Spleen (tissue), 13 donors: ENCODE data around the gene ANKRD52. TPM values are rescaled to one million over a fixed set of nuclear protein-coding genes. Genes with fewer than 3 reads are reported as not detected.

ENCODE experiments used
- DNase-seq: peaks from one replicate; pipeline ENCODE4 v3.0.0-alpha.2; 2020
- H3K27ac ChIP-seq, 8 donors: fragments of 200-600 bp; sonication (generic) in 7 of 8; 1 replicate in 4 of 8; 2 replicates in 4 of 8; pipeline versions ENCODE4 v1.5.0 to v1.8.0; 2016 to 2021; ENCODE audit warnings: inconsistent platforms in 4 of 8, mild to moderate bottlenecking in 4 of 8, moderate library complexity in 1 of 8
- H3K27me3 ChIP-seq, 7 donors: fragments of 200-600 bp; sonication (generic) in 6 of 7; replicated peaks in 1 of 7; 1 replicate in 4 of 7; 2 replicates in 3 of 7; pipeline versions ENCODE4 v1.5.0 to v1.8.0; 2016 to 2021; ENCODE audit warnings: inconsistent platforms in 3 of 7, mild to moderate bottlenecking in 1 of 7
- H3K36me3 ChIP-seq, 6 donors: fragments of 200-600 bp; sonication (generic) in 5 of 6; 1 replicate in 4 of 6; 2 replicates in 2 of 6; pipeline versions ENCODE4 v1.5.0 to v1.8.0; 2016 to 2021; ENCODE audit warnings: inconsistent platforms in 2 of 6
- H3K4me1 ChIP-seq, 6 donors: fragments of 200-600 bp; sonication (generic) in 5 of 6; 1 replicate in 3 of 6; 2 replicates in 3 of 6; pipeline versions ENCODE4 v1.5.0 to v1.8.0; 2016 to 2021; ENCODE audit warnings: inconsistent platforms in 3 of 6
- H3K4me3 ChIP-seq, 8 donors: fragments of 200-600 bp; sonication (generic) in 7 of 8; 1 replicate in 4 of 8; 2 replicates in 4 of 8; pipeline versions ENCODE4 v1.5.0 to v1.8.0; 2016 to 2021; ENCODE audit warnings: inconsistent platforms in 4 of 8, mild to moderate bottlenecking in 4 of 8, moderate library complexity in 2 of 8
- H3K9me3 ChIP-seq, 8 donors: fragments of 200-600 bp; sonication (generic) in 7 of 8; 1 replicate in 4 of 8; 2 replicates in 4 of 8; pipeline versions ENCODE4 v1.5.0 to v1.8.0; 2016 to 2021; ENCODE audit warnings: inconsistent platforms in 4 of 8
- POLR2A ChIP-seq, 3 donors: fragments of 450-650 bp; IDR thresholded peaks; one replicate each; pipeline ENCODE4 v1.5.1; 2017; ENCODE audit warnings: antibody characterized with exemption in 3 of 3, mild to moderate bottlenecking in 1 of 3
- POLR2AphosphoS5 ChIP-seq, 3 donors: sonication (generic); formaldehyde crosslinking; IDR thresholded peaks; one replicate each; pipeline ENCODE4 v1.5.1; 2017; ENCODE audit warnings: antibody characterized with exemption in 3 of 3
- WGBS, 5 donors: extraction: QIAGEN DNeasy Blood & Tissue Kit in 3 of 5; methylation state at CpG; one replicate each; pipeline versions ENCODE4 v1.1.5 to v1.1.7; 2013 to 2018; 5-methylcytosine and 5-hydroxymethylcytosine counted together
- intact Hi-C: fragments of 100-400 bp; cut with DNase I; formaldehyde crosslinking; loops from one replicate; pipeline ENCODE4 v1.15.0; 2023; ENCODE audit warnings: low total_unique reads
- long read RNA-seq, 2 donors: transcript quantifications; one replicate each; lab custom pipeline, GENCODE V29; 2026
- polyA plus RNA-seq, 3 donors: library from polyadenylated mRNA; stranded (reverse); fragments of 200-250 nt; gene quantifications; one replicate each; pipeline ENCODE4 v1.2.1, GENCODE V29; 2013
- total RNA-seq, 7 donors: library from RNA; depleted of rRNA in 3 of 7; stranded (reverse); fragments of >200 nt in 3 of 7; fragmentation: NEBNext Ultra II Directional in 4 of 7; extraction: Animal tissue kit (Norgen Biotek cat#: 25700) in 4 of 7; gene quantifications; one replicate each; pipeline versions ENCODE4 v1.1.0 to v1.2.1, GENCODE V29; 2016 to 2021
- TF ChIP-seq, protein P1 (sequence below), 11 experiments: fragments of 200-600 bp in 7 of 11; fragments of 450-650 bp in 4 of 11; sonication (generic) in 4 of 11; IDR thresholded peaks in 8 of 11; conservative IDR thresholded peaks in 3 of 11; 1 replicate in 7 of 11; 2 replicates in 4 of 11; pipeline versions ENCODE4 v1.4.0 to v1.8.0; 2016 to 2021; ENCODE audit warnings: antibody characterized with exemption in 11 of 11, inconsistent platforms in 4 of 11, mild to moderate bottlenecking in 1 of 11
- donor health status: healthy with polysubstance abuse.
- donor health status: DM: no; HTN: no; CAD: no; lungs with moderate emphysema.
- donor health status: DM: no; HTN: no; CAD: no.
- donor health status: Bipolar disorder and iron deficiency.
- donor health status: healthy.
- donor health status: DM: no; HTN: no; CAD: no.
- donor health status: DM: yes; HTN: yes; CAD: no.

Gene ANKRD52
- total RNA-seq = 10 to 100 TPM; 16.6 to 35.2 (median 27.5) TPM
- polyA plus RNA-seq = 1 to 10 TPM; 2.2 to 9.5 (median 2.8) TPM
- long read RNA-seq, donor 1 = 0 reads
- long read RNA-seq, donor 2 = 0 reads

DNA sequence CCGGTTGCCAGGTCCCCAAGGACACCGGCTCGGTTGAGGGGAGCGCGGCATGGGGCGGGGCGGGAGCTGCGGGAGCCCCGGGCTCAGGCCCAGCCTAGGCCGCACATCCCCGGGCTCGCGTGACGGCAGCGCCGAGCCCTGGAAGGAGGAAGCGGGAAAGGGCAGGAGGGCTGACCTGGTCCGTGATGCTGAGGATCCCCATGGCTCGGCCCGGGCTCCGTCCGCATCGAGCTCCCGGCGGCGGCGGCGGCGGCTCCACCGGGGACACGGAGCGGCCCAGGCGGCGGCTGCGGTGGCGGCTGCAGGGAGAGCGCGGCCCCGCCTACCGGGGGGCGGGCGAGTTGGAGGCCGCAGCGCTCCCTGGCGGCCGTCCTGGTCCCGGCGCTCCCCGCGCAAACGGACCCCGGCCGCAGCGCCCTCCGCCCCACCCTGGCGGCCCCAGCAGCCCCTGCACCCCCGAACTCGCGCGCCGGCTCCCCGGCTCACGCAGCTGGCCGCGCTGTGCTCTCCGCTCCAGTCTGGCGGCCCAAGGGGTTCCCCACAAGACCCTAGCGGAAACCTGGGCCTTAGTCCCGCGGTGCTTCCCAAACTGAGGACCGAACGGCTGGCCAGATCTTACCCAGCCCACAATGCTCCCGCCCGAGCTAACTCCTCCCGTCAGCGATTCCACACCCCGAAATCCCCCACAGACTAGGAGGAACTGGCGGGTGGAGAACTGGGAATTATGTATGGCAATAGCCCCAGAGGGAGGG lies at the start of gene ANKRD52:
ANKRD52 (minus strand) TSS at position 317 of the 752 bp plus-strand sequence; CDS start at position 202, 115 bp downstream.
- WGBS, 5 donors = 0 to 1% (median 0%) methylated on average over 19 to 78 of the region's 78 CpGs
- DNase-seq = peak; percentile 95
- Histone ChIP-seq H3K9me3 (no peaks in the 10 kb centered on the region), H3K27ac (peak within 1 kb of the TSS; percentile 78 to 91 (median 86)), H3K4me1 (peaks cover 20 to 35% (median 29%) of the 10 kb centered on the region in 6 donors), H3K36me3 (peaks cover under 1 to 36% (median 27%) of the 10 kb centered on the region in 6 donors), H3K4me3 (peak within 1 kb of the TSS; percentile 77 to 97 (median 82)), H3K27me3 (no peaks in the 10 kb centered on the region)
- intact Hi-C loops = loop anchor here (10.0 kb wide), 1 partner anchor 63 kb away; no protein-coding TSS in a partner anchor
- TF ChIP-seq, protein P1, sequence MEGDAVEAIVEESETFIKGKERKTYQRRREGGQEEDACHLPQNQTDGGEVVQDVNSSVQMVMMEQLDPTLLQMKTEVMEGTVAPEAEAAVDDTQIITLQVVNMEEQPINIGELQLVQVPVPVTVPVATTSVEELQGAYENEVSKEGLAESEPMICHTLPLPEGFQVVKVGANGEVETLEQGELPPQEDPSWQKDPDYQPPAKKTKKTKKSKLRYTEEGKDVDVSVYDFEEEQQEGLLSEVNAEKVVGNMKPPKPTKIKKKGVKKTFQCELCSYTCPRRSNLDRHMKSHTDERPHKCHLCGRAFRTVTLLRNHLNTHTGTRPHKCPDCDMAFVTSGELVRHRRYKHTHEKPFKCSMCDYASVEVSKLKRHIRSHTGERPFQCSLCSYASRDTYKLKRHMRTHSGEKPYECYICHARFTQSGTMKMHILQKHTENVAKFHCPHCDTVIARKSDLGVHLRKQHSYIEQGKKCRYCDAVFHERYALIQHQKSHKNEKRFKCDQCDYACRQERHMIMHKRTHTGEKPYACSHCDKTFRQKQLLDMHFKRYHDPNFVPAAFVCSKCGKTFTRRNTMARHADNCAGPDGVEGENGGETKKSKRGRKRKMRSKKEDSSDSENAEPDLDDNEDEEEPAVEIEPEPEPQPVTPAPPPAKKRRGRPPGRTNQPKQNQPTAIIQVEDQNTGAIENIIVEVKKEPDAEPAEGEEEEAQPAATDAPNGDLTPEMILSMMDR (IDR thresholded peaks at IDR 0.05 in 8 of 11, conservative IDR thresholded peaks at IDR 0.05 in 3 of 11) = peak in 10 of 11 experiments; percentile 36 to 93 (median 85)
- TF ChIP-seq POLR2A (IDR thresholded peaks at IDR 0.05) = peak in 1 of 3 donors; percentile 18
- peak; percentile 66 to 76 (median 76) for TF ChIP-seq POLR2AphosphoS5 (IDR thresholded peaks at IDR 0.05)

DNA sequence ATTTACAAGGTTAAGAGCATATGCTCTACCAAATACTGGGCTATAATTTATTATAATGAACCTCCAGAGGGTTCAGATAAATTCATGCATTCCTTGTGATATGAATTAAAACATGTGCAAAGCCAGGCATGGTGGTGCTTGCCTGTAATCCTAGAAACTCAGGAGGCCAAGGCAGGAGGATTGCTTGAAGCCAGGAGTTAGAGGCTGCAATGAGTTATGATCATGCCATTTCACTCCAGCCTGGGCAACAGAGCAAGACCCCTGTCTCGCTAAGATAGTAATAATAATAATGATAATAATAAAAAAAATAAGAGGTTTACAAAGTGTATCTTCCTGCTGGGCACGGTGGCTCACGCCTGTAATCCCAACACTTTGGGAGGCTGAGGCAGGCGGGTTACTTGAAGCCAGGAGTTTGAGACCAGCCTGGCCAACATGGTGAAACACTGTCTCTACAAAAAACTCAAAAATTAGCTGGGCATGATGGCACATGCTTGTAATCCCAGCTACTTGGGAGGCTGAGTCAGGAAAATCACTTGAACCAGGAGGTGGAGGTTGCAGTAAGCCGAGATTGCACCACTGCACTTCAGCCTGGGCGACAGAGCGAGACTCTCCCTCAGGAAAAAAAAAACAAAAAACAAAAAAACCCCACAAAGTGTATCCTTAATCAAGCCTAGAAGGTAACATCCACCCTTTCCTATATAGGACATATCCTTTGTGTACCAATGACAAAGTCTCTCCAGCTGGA lies 49.2 kb upstream of the ANKRD52 start:
- no peak for DNase-seq
- 92 to 97% (median 94%) methylated on average over 7 of the region's 7 CpGs for WGBS, 5 donors
- H3K27me3 ChIP-seq = no peaks in the 10 kb centered on the region
- TF ChIP-seq, protein P1 (IDR thresholded peaks at IDR 0.05 in 8 of 11, conservative IDR thresholded peaks at IDR 0.05 in 3 of 11) = no peak
- TF ChIP-seq POLR2A (IDR thresholded peaks at IDR 0.05) = no peak
- no peak for TF ChIP-seq POLR2AphosphoS5 (IDR thresholded peaks at IDR 0.05)
- H3K27ac ChIP-seq = no peak overlapping the region
- peaks cover 0 to 89% (median 34%) of the 10 kb centered on the region in 6 donors for H3K36me3 ChIP-seq
- H3K9me3 ChIP-seq = no peaks in the 10 kb centered on the region
- no peak overlapping the region for H3K4me3 ChIP-seq
- intact Hi-C loops = no loop called here
- peaks cover 0 to 8% (median 7%) of the 10 kb centered on the region in 6 donors for H3K4me1 ChIP-seq

DNA sequence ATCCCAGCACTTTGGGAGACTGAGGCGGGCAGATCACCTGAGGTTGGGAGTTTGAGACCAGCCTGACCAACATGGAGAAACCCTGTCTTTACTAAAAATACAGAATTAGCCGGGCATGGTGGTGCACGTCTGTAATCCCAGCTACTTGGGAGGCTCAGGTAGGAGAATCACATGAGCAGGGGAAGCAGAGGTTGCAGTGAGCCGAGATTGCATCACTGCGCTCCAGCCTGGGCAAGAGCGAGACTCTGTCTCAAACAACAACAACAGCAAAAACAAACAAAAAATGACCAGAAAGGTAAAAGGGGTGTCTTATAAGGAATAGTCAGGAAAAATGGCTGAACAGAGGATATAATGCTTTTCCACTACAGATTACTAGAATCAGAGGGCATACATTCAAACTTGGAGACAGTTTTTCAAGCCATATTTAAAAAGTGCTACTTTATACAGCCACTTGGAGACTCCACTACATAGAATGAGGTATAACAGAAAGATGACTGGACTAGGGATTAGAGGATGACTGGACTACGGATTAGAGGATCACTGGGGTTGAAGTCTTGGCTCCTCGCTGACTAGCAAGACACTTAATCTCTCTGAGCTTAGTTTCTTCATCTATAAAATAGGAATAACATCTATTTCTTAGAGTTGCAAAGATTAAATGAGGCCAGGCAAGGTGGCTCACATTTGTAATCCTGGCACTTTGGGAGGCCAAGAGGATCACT lies 46.8 kb upstream of the ANKRD52 start:
- peaks cover 0 to 65% (median 26%) of the 10 kb centered on the region in 6 donors for H3K36me3 ChIP-seq
- intact Hi-C loops = no loop called here
- H3K9me3 ChIP-seq = no peaks in the 10 kb centered on the region
- no peak overlapping the region for H3K27ac ChIP-seq
- WGBS, 5 donors = 88 to 95% (median 92%) methylated on average over 8 of the region's 8 CpGs
- H3K27me3 ChIP-seq = no peaks in the 10 kb centered on the region
- no peak overlapping the region for H3K4me3 ChIP-seq
- peaks cover 7 to 29% (median 26%) of the 10 kb centered on the region in 6 donors for H3K4me1 ChIP-seq
- no peak for DNase-seq
- no peak for TF ChIP-seq POLR2AphosphoS5 (IDR thresholded peaks at IDR 0.05)
- no peak for TF ChIP-seq POLR2A (IDR thresholded peaks at IDR 0.05)
- TF ChIP-seq, protein P1 (IDR thresholded peaks at IDR 0.05 in 8 of 11, conservative IDR thresholded peaks at IDR 0.05 in 3 of 11) = no peak
